Colonic mucosa (tissue), 4 donors: Measurements from ENCODE around the gene GSG1L. TPM values are rescaled to one million over a fixed set of nuclear protein-coding genes. Genes with fewer than 3 reads are reported as not detected.

Experiments used
- DNase-seq: peaks from one replicate; pipeline ENCODE4 v3.0.0-alpha.2; 2020
- H3K27ac ChIP-seq: fragments of 200-600 bp; one replicate; pipeline ENCODE4 v1.8.0; 2021
- H3K27me3 ChIP-seq: fragments of 200-600 bp; one replicate; pipeline ENCODE4 v1.8.0; 2021
- H3K36me3 ChIP-seq: fragments of 200-600 bp; one replicate; pipeline ENCODE4 v1.8.0; 2021
- H3K4me1 ChIP-seq: fragments of 200-600 bp; one replicate; pipeline ENCODE4 v1.8.0; 2021; ENCODE audit warnings: mild to moderate bottlenecking
- H3K4me3 ChIP-seq: fragments of 200-600 bp; one replicate; pipeline ENCODE4 v1.8.0; 2021
- H3K9ac ChIP-seq, 2 donors: one replicate each; pipeline ENCODE4 v1.7.0; 2013; ENCODE audit warnings: control low read depth in 2 of 2, low read depth in 2 of 2, low read length in 2 of 2
- H3K9me3 ChIP-seq: fragments of 200-600 bp; one replicate; pipeline ENCODE4 v1.8.0; 2021
- CTCF ChIP-seq: fragments of 200-600 bp; IDR thresholded peaks from one replicate; pipeline ENCODE4 v1.8.0; 2022; ENCODE audit warnings: antibody characterized with exemption, mild to moderate bottlenecking
- intact Hi-C: fragments of 100-400 bp; cut with DNase I; formaldehyde crosslinking; loops from one replicate; pipeline ENCODE4 v1.14.1; 2022
- total RNA-seq, 2 donors: library from RNA; stranded (reverse); fragmentation: NEBNext Ultra II Directional in 1 of 2; extraction: Animal tissue kit (Norgen Biotek cat#: 25700) in 1 of 2; gene quantifications; one replicate each; pipeline ENCODE4 v1.2.1, GENCODE V29; 2021
- donor health status: healthy.
- donor health status: DM: no; HTN: no; CAD: no.
- donor health status: DM: no; HTN: no; CAD: no.

Gene GSG1L
- total RNA-seq, 2 donors from 2014 or later: 0.13 to 0.15 TPM

GRCh38 chr16:27969574-27969973 lies 93.9 kb downstream of the GSG1L start:
- H3K27ac ChIP-seq: no peak overlapping the region
- H3K4me3 ChIP-seq: no peak overlapping the region
- H3K36me3 ChIP-seq: no peaks in the 10 kb centered on the region
- no peak for TF ChIP-seq CTCF
- H3K27me3 ChIP-seq: no peaks in the 10 kb centered on the region
- no peak for DNase-seq
- H3K9me3 ChIP-seq: no peaks in the 10 kb centered on the region
- H3K9ac ChIP-seq: no peak overlapping the region
- intact Hi-C loops: no loop called here
- H3K4me1 ChIP-seq: no peaks in the 10 kb centered on the region

GRCh38 chr16:27967169-27967568 lies 96.3 kb downstream of the GSG1L start:
- TF ChIP-seq CTCF: no peak
- H3K4me3 ChIP-seq: no peak overlapping the region
- H3K9me3 ChIP-seq: no peaks in the 10 kb centered on the region
- no peak for DNase-seq
- no peaks in the 10 kb centered on the region for H3K27me3 ChIP-seq
- no peaks in the 10 kb centered on the region for H3K36me3 ChIP-seq
- intact Hi-C loops: no loop called here
- H3K4me1 ChIP-seq: no peaks in the 10 kb centered on the region
- no peak overlapping the region for H3K27ac ChIP-seq
- H3K9ac ChIP-seq: no peak overlapping the region

GRCh38 chr16:27966756-27967155 lies 96.8 kb downstream of the GSG1L start:
- Histone ChIP-seq H3K27ac (no peak overlapping the region), H3K36me3 (no peaks in the 10 kb centered on the region), H3K9ac (no peak overlapping the region), H3K9me3 (no peaks in the 10 kb centered on the region), H3K27me3 (no peaks in the 10 kb centered on the region), H3K4me1 (no peaks in the 10 kb centered on the region), H3K4me3 (no peak overlapping the region)
- DNase-seq: no peak
- intact Hi-C loops: no loop called here
- no peak for TF ChIP-seq CTCF

- DNase-seq: no peak
- TF ChIP-seq CTCF: no peak
- no peaks in the 10 kb centered on the region for H3K27me3 ChIP-seq
- H3K4me1 ChIP-seq: no peaks in the 10 kb centered on the region
- H3K36me3 ChIP-seq: no peaks in the 10 kb centered on the region
- H3K9me3 ChIP-seq: no peaks in the 10 kb centered on the region
- H3K9ac ChIP-seq: no peak overlapping the region
- H3K27ac ChIP-seq: no peak overlapping the region
- intact Hi-C loops: no loop called here
- no peak overlapping the region for H3K4me3 ChIP-seq
Measured at GRCh38 chr16:27965801-27966200, 97.7 kb downstream of the GSG1L start.

GRCh38 chr16:27963471-27963965 lies 100.0 kb downstream of the GSG1L start:
- no peak overlapping the region for H3K4me3 ChIP-seq
- intact Hi-C loops: no loop called here
- H3K4me1 ChIP-seq: no peaks in the 10 kb centered on the region
- DNase-seq: no peak
- no peak overlapping the region for H3K9ac ChIP-seq
- H3K27ac ChIP-seq: no peak overlapping the region
- no peak for TF ChIP-seq CTCF
- H3K9me3 ChIP-seq: no peaks in the 10 kb centered on the region
- H3K27me3 ChIP-seq: no peaks in the 10 kb centered on the region
- H3K36me3 ChIP-seq: no peaks in the 10 kb centered on the region

- Histone ChIP-seq H3K4me3 (no peak overlapping the region), H3K27me3 (no peaks in the 10 kb centered on the region), H3K4me1 (no peaks in the 10 kb centered on the region), H3K27ac (no peak overlapping the region), H3K36me3 (no peaks in the 10 kb centered on the region), H3K9ac (no peak overlapping the region), H3K9me3 (no peaks in the 10 kb centered on the region)
- no peak for TF ChIP-seq CTCF
- DNase-seq: no peak
- intact Hi-C loops: no loop called here
Measured at GRCh38 chr16:27962197-27962596, 101.3 kb downstream of the GSG1L start.
